WTC11 (cell line): ENCODE data around the gene FBXL7. TPM values are rescaled to one million over a fixed set of nuclear protein-coding genes. Genes with fewer than 3 reads are reported as not detected.

ENCODE experiments used
- ATAC-seq: fragments of 200-7000 bp; cut with Tn5 transposase; 2 replicates; pipeline ENCODE4 v1.10.0; 2021; ENCODE audit warnings: mild to moderate bottlenecking, moderate library complexity
- CTCF ChIA-PET: fragments of 300-600 bp; sonication (Branson Sonifier 250); formaldehyde crosslinking; loops from one replicate; lab custom pipeline; 2021; ENCODE audit warnings: antibody characterized with exemption; lab: Charles Lee
- POLR2A ChIA-PET: fragments of 350-600 bp; sonication (Branson Sonifier 250); formaldehyde crosslinking; loops from one replicate; lab custom pipeline; 2021; ENCODE audit warnings: antibody characterized with exemption; lab: Charles Lee
- DNase-seq: peaks from one replicate; pipeline ENCODE4 v3.0.0; 2021; ENCODE audit warnings: low spot score
- H3K27ac Mint-ChIP-seq: 2 replicates; pipeline ENCODE4 v1.8.0; 2021; ENCODE audit warnings: mixed read lengths
- H3K27me3 Mint-ChIP-seq: 2 replicates; pipeline ENCODE4 v1.8.0; 2021; ENCODE audit warnings: low read depth, mild to moderate bottlenecking, moderate library complexity, mixed read lengths
- H3K36me3 Mint-ChIP-seq: 2 replicates; pipeline ENCODE4 v1.8.0; 2021; ENCODE audit warnings: mixed read lengths
- H3K4me1 Mint-ChIP-seq: 2 replicates; pipeline ENCODE4 v1.8.0; 2022; ENCODE audit warnings: mixed read lengths
- H3K4me3 Mint-ChIP-seq: 2 replicates; pipeline ENCODE4 v1.8.0; 2021; ENCODE audit warnings: mild to moderate bottlenecking, moderate library complexity, mixed read lengths
- H3K9me3 Mint-ChIP-seq: 2 replicates; pipeline ENCODE4 v1.8.0; 2021; ENCODE audit warnings: mixed read lengths
- CBFB ChIP-seq: sonication (generic); formaldehyde crosslinking; IDR thresholded peaks from 2 replicates; pipeline ENCODE4 v1.8.1; 2022; ENCODE audit warnings: mild to moderate bottlenecking, low read depth, missing genetic modification reagents
- CREB1 ChIP-seq: sonication (generic); formaldehyde crosslinking; IDR thresholded peaks from 2 replicates; pipeline ENCODE4 v1.8.0; 2023; ENCODE audit warnings: mild to moderate bottlenecking, missing genetic modification reagents
- ELF4 ChIP-seq: sonication (generic); formaldehyde crosslinking; IDR thresholded peaks from 2 replicates; pipeline ENCODE4 v1.8.1; 2022; ENCODE audit warnings: low read depth, mild to moderate bottlenecking, moderate library complexity, missing genetic modification reagents
- ESRRA ChIP-seq: sonication (generic); formaldehyde crosslinking; IDR thresholded peaks from 2 replicates; pipeline ENCODE4 v1.8.1; 2022; ENCODE audit warnings: mild to moderate bottlenecking, missing genetic modification reagents, borderline replicate concordance
- FOXK1 ChIP-seq: sonication (generic); formaldehyde crosslinking; IDR thresholded peaks from 2 replicates; pipeline ENCODE4 v1.8.0; 2022; ENCODE audit warnings: mild to moderate bottlenecking, moderate library complexity, missing genetic modification reagents
- IRF2 ChIP-seq: sonication (generic); formaldehyde crosslinking; IDR thresholded peaks from 2 replicates; pipeline ENCODE4 v1.8.0; 2022; ENCODE audit warnings: low read depth, missing genetic modification reagents, borderline replicate concordance
- JAZF1 ChIP-seq: fragments of 250-450 bp; sonication (Bioruptor Pico); IDR thresholded peaks from 2 replicates; pipeline ENCODE4 v1.9.0; 2021; ENCODE audit warnings: moderate library complexity, mild to moderate bottlenecking, inconsistent platforms
- MXD4 ChIP-seq: fragments of 250-450 bp; sonication (Bioruptor Pico); IDR thresholded peaks from 2 replicates; pipeline ENCODE4 v1.8.0; 2021; ENCODE audit warnings: mild to moderate bottlenecking, moderate library complexity, borderline replicate concordance
- NFE2L1 ChIP-seq: sonication (generic); formaldehyde crosslinking; IDR thresholded peaks from 2 replicates; pipeline ENCODE4 v1.8.1; 2023; ENCODE audit warnings: missing genetic modification reagents
- NFYB ChIP-seq: sonication (generic); formaldehyde crosslinking; conservative IDR thresholded peaks from 2 replicates; pipeline ENCODE4 v1.8.0; 2022; ENCODE audit warnings: low read depth, missing genetic modification reagents
- NR3C1 ChIP-seq: sonication (generic); formaldehyde crosslinking; conservative IDR thresholded peaks from 2 replicates; pipeline ENCODE4 v1.8.1; 2023; ENCODE audit warnings: low read depth, mild to moderate bottlenecking, missing genetic modification reagents
- OVOL2 ChIP-seq: fragments of 250-450 bp; sonication (Bioruptor Pico); IDR thresholded peaks from 2 replicates; pipeline ENCODE4 v1.9.0; 2021; ENCODE audit warnings: mild to moderate bottlenecking, borderline replicate concordance
- SOX15 ChIP-seq: fragments of 250-450 bp; sonication (Bioruptor Pico); IDR thresholded peaks from 2 replicates; pipeline ENCODE4 v1.9.0; 2021; ENCODE audit warnings: mild to moderate bottlenecking
- TEAD1 ChIP-seq: sonication (generic); formaldehyde crosslinking; IDR thresholded peaks from 2 replicates; pipeline ENCODE4 v1.8.0; 2022; ENCODE audit warnings: mild to moderate bottlenecking, missing genetic modification reagents
- TP53 ChIP-seq: sonication (generic); formaldehyde crosslinking; IDR thresholded peaks from 2 replicates; pipeline ENCODE4 v1.8.1; 2023; ENCODE audit warnings: mild to moderate bottlenecking, missing genetic modification reagents
- ZBTB21 ChIP-seq: sonication (generic); formaldehyde crosslinking; IDR thresholded peaks from 2 replicates; pipeline ENCODE4 v1.8.1; 2023; ENCODE audit warnings: mild to moderate bottlenecking, missing genetic modification reagents, borderline replicate concordance
- ZNF317 ChIP-seq: sonication (generic); formaldehyde crosslinking; IDR thresholded peaks from 2 replicates; pipeline ENCODE4 v1.8.1; 2023; ENCODE audit warnings: low read depth, mild to moderate bottlenecking, moderate library complexity, missing genetic modification reagents, borderline replicate concordance
- total RNA-seq: library from RNA; stranded (reverse); gene quantifications from 3 replicates; pipeline ENCODE4 v1.2.3, GENCODE V29; 2021
- TF ChIP-seq, protein P1 (sequence below): fragments of 250-450 bp; sonication (Bioruptor Pico); IDR thresholded peaks from 2 replicates; pipeline ENCODE4 v1.9.0; 2021; ENCODE audit warnings: moderate library complexity, mild to moderate bottlenecking, inconsistent platforms, borderline replicate concordance
- TF ChIP-seq, protein P2 (sequence below): sonication (generic); formaldehyde crosslinking; conservative IDR thresholded peaks from 2 replicates; pipeline ENCODE4 v1.8.1; 2022; ENCODE audit warnings: mild to moderate bottlenecking, missing genetic modification reagents
- TF ChIP-seq, protein P3 (sequence below): sonication (generic); formaldehyde crosslinking; IDR thresholded peaks from 2 replicates; pipeline ENCODE4 v1.8.1; 2023; ENCODE audit warnings: mild to moderate bottlenecking, missing genetic modification reagents, moderate library complexity
- TF ChIP-seq, protein P4 (sequence below): sonication (generic); formaldehyde crosslinking; IDR thresholded peaks from 2 replicates; pipeline ENCODE4 v1.8.1; 2023; ENCODE audit warnings: mild to moderate bottlenecking, moderate library complexity, missing genetic modification reagents
- TF ChIP-seq, protein P5 (sequence below): fragments of 250-450 bp; sonication (Bioruptor Pico); conservative IDR thresholded peaks from 2 replicates; pipeline ENCODE4 v1.9.0; 2021; ENCODE audit warnings: mild to moderate bottlenecking

Gene FBXL7
- total RNA-seq, 1 experiment from 2014 or later = 13.8 TPM

DNA sequence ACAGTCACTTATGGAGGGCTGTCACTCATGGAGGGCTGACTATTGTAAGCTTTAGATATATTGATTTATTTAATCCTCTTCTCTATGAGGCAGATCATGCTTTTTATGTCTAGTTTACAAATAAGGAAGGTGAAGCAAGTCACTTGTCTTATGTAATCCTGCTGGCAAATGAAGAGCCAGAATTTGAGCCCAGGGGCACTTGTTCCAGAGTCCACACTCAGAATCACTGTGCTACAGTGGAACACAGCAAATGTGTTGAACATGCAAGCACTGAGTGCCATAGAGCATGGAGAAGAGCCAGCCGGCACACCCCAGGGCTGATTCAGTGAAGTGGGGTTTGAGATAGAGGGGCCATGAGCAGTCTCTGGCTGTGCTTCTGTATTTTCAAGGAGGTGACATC lies 353.0 kb downstream of the FBXL7 start:
- POLR2A ChIA-PET = no interaction called here
- Mint-ChIP-seq H3K9me3 (peaks cover 12% of the 10 kb centered on the region), H3K36me3 (no peaks in the 10 kb centered on the region), H3K4me1 (peaks cover 9% of the 10 kb centered on the region; the same call in 1 of the 2 replicates), H3K27ac (no peak overlapping the region), H3K4me3 (no peak overlapping the region)
- no peak for DNase-seq
- CTCF ChIA-PET = no interaction called here
- no peak for TF ChIP-seq TEAD1 (CRISPR knock-in tag)
- no peak for TF ChIP-seq SOX15
- TF ChIP-seq NFE2L1 = no peak
- no peak for TF ChIP-seq IRF2 (CRISPR knock-in tag)
- TF ChIP-seq ZNF317 (CRISPR knock-in tag) = no peak
- no peak for TF ChIP-seq OVOL2 (CRISPR knock-in tag)
- no peak for TF ChIP-seq ESRRA (CRISPR knock-in tag)
- TF ChIP-seq ZBTB21 (CRISPR knock-in tag) = no peak
- TF ChIP-seq, protein P1, sequence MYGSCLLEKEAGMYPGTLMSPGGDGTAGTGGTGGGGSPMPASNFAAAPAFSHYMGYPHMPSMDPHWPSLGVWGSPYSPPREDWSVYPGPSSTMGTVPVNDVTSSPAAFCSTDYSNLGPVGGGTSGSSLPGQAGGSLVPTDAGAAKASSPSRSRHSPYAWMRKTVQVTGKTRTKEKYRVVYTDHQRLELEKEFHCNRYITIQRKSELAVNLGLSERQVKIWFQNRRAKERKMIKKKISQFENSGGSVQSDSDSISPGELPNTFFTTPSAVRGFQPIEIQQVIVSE (CRISPR knock-in tag) = no peak
- no peak for TF ChIP-seq TP53 (CRISPR knock-in tag)
- no peak for TF ChIP-seq ELF4 (CRISPR knock-in tag)
- no peak for TF ChIP-seq CREB1 (CRISPR knock-in tag)
- TF ChIP-seq NFYB (CRISPR knock-in tag) = no peak
- TF ChIP-seq, all 79 proteins: peak for 0
- H3K27me3 Mint-ChIP-seq = no peaks in the 10 kb centered on the region
- ATAC-seq = no peak

DNA sequence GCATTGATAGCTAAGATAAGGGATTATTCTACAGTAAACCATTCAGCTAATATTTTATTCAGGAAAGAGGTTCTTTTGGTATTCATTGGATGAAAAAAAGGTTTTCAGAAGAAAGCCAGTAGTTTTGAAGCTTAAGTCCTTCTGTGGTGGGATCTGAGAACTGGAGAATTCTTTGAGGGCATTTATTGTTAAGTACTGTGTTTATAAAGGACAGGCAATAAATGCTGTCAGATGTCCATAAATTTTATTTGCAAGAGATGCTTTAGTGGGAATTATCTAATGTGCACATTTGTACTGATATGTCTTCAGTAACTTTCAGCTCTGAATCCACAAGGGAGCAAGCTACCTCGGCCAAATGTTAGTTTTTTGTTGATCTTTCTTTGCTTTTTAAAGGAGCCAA lies 358.3 kb downstream of the FBXL7 start:
- H3K27me3 Mint-ChIP-seq = no peaks in the 10 kb centered on the region
- DNase-seq (no peak), ATAC-seq (no peak)
- ChIA-PET CTCF (no interaction called here), POLR2A (no interaction called here)
- H3K4me1 Mint-ChIP-seq = peaks cover 5% of the 10 kb centered on the region
- no peak overlapping the region for H3K27ac Mint-ChIP-seq
- TF ChIP-seq, protein P2, sequence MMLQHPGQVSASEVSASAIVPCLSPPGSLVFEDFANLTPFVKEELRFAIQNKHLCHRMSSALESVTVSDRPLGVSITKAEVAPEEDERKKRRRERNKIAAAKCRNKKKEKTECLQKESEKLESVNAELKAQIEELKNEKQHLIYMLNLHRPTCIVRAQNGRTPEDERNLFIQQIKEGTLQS (CRISPR knock-in tag) = no peak
- TF ChIP-seq, protein P3, sequence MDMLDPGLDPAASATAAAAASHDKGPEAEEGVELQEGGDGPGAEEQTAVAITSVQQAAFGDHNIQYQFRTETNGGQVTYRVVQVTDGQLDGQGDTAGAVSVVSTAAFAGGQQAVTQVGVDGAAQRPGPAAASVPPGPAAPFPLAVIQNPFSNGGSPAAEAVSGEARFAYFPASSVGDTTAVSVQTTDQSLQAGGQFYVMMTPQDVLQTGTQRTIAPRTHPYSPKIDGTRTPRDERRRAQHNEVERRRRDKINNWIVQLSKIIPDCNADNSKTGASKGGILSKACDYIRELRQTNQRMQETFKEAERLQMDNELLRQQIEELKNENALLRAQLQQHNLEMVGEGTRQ (CRISPR knock-in tag) = no peak
- TF ChIP-seq, protein P4, sequence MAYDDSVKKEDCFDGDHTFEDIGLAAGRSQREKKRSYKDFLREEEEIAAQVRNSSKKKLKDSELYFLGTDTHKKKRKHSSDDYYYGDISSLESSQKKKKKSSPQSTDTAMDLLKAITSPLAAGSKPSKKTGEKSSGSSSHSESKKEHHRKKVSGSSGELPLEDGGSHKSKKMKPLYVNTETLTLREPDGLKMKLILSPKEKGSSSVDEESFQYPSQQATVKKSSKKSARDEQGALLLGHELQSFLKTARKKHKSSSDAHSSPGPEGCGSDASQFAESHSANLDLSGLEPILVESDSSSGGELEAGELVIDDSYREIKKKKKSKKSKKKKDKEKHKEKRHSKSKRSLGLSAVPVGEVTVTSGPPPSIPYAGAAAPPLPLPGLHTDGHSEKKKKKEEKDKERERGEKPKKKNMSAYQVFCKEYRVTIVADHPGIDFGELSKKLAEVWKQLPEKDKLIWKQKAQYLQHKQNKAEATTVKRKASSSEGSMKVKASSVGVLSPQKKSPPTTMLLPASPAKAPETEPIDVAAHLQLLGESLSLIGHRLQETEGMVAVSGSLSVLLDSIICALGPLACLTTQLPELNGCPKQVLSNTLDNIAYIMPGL (CRISPR knock-in tag) = no peak
- TF ChIP-seq FOXK1 (CRISPR knock-in tag) = no peak
- no peak for TF ChIP-seq CBFB (CRISPR knock-in tag)
- TF ChIP-seq MXD4 = no peak
- TF ChIP-seq TEAD1 (CRISPR knock-in tag) = no peak
- no peak for TF ChIP-seq JAZF1 (CRISPR knock-in tag)
- TF ChIP-seq, protein P5, sequence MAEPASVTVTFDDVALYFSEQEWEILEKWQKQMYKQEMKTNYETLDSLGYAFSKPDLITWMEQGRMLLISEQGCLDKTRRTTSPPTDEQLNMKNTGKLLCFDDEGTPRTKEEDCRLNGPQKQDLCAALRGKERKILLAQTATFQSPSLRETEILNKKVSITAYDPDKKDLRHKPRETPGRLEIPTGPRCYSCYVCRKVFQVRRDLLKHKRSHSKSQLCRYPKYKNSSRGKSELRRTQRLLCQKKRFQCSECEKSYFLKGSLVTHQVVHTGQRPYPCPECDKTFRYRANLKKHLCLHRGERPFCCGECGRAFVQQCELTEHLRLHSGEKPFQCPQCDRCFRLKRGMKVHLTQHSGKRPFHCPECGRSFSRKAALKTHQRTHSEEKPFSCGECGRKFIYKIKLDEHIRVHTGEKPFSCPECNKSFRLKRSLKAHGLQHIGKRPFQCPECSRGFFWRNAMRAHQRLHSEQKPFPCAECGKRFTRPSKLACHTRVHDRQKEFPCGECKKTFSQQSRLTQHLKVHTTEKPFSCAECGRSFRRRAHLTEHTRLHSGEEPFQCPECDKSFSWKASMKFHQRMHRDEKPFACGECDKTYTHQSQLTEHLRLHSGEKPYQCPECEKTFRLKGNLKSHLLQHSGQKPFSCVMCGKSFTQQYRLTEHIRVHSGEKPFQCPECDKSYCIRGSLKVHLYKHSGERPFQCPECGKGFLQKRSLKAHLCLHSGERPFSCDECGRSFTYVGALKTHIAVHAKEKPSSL (CRISPR knock-in tag) = no peak
- TF ChIP-seq OVOL2 (CRISPR knock-in tag) = no peak
- no peak for TF ChIP-seq TP53 (CRISPR knock-in tag)
- TF ChIP-seq NR3C1 (CRISPR knock-in tag) = no peak
- H3K36me3 Mint-ChIP-seq = peaks cover 11% of the 10 kb centered on the region
- H3K9me3 Mint-ChIP-seq = peaks cover 41% of the 10 kb centered on the region
- no peak overlapping the region for H3K4me3 Mint-ChIP-seq
